Left forelimb (tissue), 1 donor: Measurements from ENCODE around the gene PRDM16.

ENCODE experiments used
- DNase-seq: peaks from one replicate; pipeline ENCODE4 v3.0.0-alpha.2; 2018; ENCODE audit warnings: low spot score

PRDM16 gene

GRCh38 chr1:3306583-3307291 is 237.7 kb downstream of the PRDM16 start:
- no peak for DNase-seq

GRCh38 chr1:3307359-3307758 is 238.4 kb downstream of the PRDM16 start:
- DNase-seq, result no peak

GRCh38 chr1:3308053-3308452 is 239.1 kb downstream of the PRDM16 start:
- no peak for DNase-seq

- no peak for DNase-seq
These were observed 241.9 kb downstream of the PRDM16 start for GRCh38 chr1:3310718-3311400.

GRCh38 chr1:3311711-3312110 is 242.7 kb downstream of the PRDM16 start:
- no peak for DNase-seq

GRCh38 chr1:3312310-3312897 is 243.4 kb downstream of the PRDM16 start:
- no peak for DNase-seq

GRCh38 chr1:3312898-3313575 is 244.0 kb downstream of the PRDM16 start:
- DNase-seq, result peak; percentile 88

- DNase-seq, result peak; percentile 87
These were observed 244.6 kb downstream of the PRDM16 start for GRCh38 chr1:3313576-3313950.

- DNase-seq, result no peak
These were observed 245.7 kb downstream of the PRDM16 start for GRCh38 chr1:3314491-3315381.

GRCh38 chr1:3315399-3316339 is 246.7 kb downstream of the PRDM16 start:
- DNase-seq, result no peak

GRCh38 chr1:3316340-3316943 is 247.4 kb downstream of the PRDM16 start:
- no peak for DNase-seq

GRCh38 chr1:3317456-3317855 is 248.5 kb downstream of the PRDM16 start:
- no peak for DNase-seq

- no peak for DNase-seq
These were observed 249.3 kb downstream of the PRDM16 start for GRCh38 chr1:3318329-3318728.

- no peak for DNase-seq
These were observed 250.9 kb downstream of the PRDM16 start for GRCh38 chr1:3319874-3320245.

GRCh38 chr1:3320246-3321152 is 251.5 kb downstream of the PRDM16 start:
- no peak for DNase-seq

GRCh38 chr1:3321559-3322449 is 252.8 kb downstream of the PRDM16 start:
- no peak for DNase-seq

GRCh38 chr1:3322450-3323020 is 253.5 kb downstream of the PRDM16 start:
- no peak for DNase-seq
